Ovary (tissue), 9 donors: Measurements from ENCODE around the gene DENND1B. TPM values are rescaled to one million over a fixed set of nuclear protein-coding genes. Genes with fewer than 3 reads are reported as not detected.

Source experiments
- DNase-seq, 5 donors: peaks; one replicate each; pipeline ENCODE4 v3.0.0-alpha.2; 2019 to 2020
- H3K27ac ChIP-seq, 2 donors: fragments of 200-600 bp; one replicate each; pipeline versions ENCODE4 v1.5.1 to v1.8.0; 2019 to 2022
- H3K27me3 ChIP-seq: fragments of 200-600 bp; one replicate; pipeline ENCODE4 v1.8.0; 2022
- H3K36me3 ChIP-seq: fragments of 200-600 bp; sonication (generic); one replicate; pipeline ENCODE4 v1.5.1; 2019
- H3K4me1 ChIP-seq: one replicate; pipeline ENCODE4 v1.8.1; 2013; ENCODE audit warnings: mild to moderate bottlenecking, moderate library complexity; ENCODE audit not compliant: insufficient read depth
- H3K4me3 ChIP-seq: fragments of 200-600 bp; sonication (generic); one replicate; pipeline ENCODE4 v1.5.1; 2017
- H3K9me3 ChIP-seq, 2 donors: fragments of 200-600 bp in 1 of 2; sonication (generic) in 1 of 2; one replicate each; pipeline versions ENCODE4 v1.5.1 to v1.8.1; 2013 to 2019; ENCODE audit warnings: mild to moderate bottlenecking in 1 of 2, moderate library complexity in 1 of 2
- EP300 ChIP-seq: sonication (generic); formaldehyde crosslinking; IDR thresholded peaks from one replicate; pipeline ENCODE4 v1.6.1; 2017; ENCODE audit warnings: antibody characterized with exemption
- POLR2A ChIP-seq: fragments of 450-650 bp; IDR thresholded peaks from one replicate; pipeline ENCODE4 v1.6.1; 2017; ENCODE audit warnings: antibody characterized with exemption, mild to moderate bottlenecking, moderate library complexity
- WGBS, 3 donors: extraction: QIAGEN DNeasy Blood & Tissue Kit in 1 of 3; methylation state at CpG; one replicate each; pipeline versions ENCODE4 v1.1.5 to v1.1.7; 2013 to 2017; 5-methylcytosine and 5-hydroxymethylcytosine counted together
- intact Hi-C, 4 donors: fragments of 100-400 bp; cut with DNase I; formaldehyde crosslinking; loops; one replicate each; pipeline versions ENCODE4 v1.11.0 to v1.15.1; 2022 to 2023
- polyA plus RNA-seq, 2 donors: library from polyadenylated mRNA; stranded (reverse); fragments of 200-250 nt in 1 of 2; fragments of 350-450 nt in 1 of 2; fragmentation: Illumina TruSeq in 1 of 2; extraction: RNeasy Lipid Tissue Mini Kit (QIAGEN cat#74804) in 1 of 2; gene quantifications; one replicate each; pipeline ENCODE4 v1.2.3, GENCODE V29; 2013 to 2014
- total RNA-seq, 7 donors: library from RNA; depleted of rRNA in 2 of 7; stranded (reverse); fragments of >200 nt in 2 of 7; fragmentation: NEBNext Ultra II Directional in 3 of 7; extraction: Animal tissue kit (Norgen Biotek cat#: 25700) in 3 of 7; gene quantifications; one replicate each; pipeline versions ENCODE4 v1.1.0 to v1.2.4, GENCODE V29; 2016 to 2023
- TF ChIP-seq, protein P1 (sequence below), 3 donors: fragments of 450-650 bp in 2 of 3; fragments of 200-600 bp in 1 of 3; IDR thresholded peaks; one replicate each; pipeline versions ENCODE4 v1.5.1 to v1.8.0; 2016 to 2022; ENCODE audit warnings: antibody characterized with exemption in 3 of 3, mild to moderate bottlenecking in 1 of 3
- donor health status: DM: no; HTN: no; CAD: no; lungs with moderate emphysema.
- donor health status: DM: no; HTN: no; CAD: no.
- donor health status: Bipolar disorder and iron deficiency.
- donor health status: DM: yes; HTN: yes; CAD: no.
- donor health status: DM: no; HTN: no; CAD: no.
- donor health status: DM: yes; HTN: yes; CAD: no.

Gene DENND1B
- total and polyA plus RNA-seq, 9 donors: 2.9 to 20.6 (median 14.1) TPM

DNA sequence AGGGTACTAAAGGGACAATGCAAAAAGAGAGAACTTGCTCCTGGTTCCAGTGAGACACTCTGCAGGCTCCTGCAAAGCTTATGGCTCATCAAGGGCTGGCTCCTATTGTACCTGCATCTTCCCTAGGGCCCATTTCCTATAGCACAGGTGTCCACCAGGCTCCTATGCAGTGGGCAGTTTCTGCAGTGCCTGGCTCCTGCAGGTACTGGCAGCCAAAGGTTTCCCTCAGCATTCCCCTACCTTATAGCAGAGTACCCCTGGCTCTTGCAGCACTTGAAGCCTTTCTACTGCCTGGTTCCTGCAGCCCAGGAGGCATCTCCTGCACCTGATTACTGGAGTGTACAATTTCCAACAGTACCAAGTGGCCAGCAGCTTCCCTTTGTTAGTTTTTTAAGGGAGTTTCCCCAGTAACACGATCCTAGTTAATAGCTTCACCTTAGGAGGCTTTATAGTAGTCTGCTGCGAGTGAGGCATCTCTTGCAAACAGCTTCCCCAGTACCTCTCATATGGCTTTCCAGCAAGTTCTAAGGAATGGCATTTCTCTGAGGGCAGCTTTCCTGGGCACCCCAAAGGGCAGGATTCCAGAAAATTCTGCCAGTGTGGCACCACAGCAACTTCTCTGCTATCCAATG lies 141.7 kb downstream of the DENND1B start:
- 71 to 80% (median 76%) methylated on average over 2 of the region's 2 CpGs for WGBS, 3 donors
- Histone ChIP-seq H3K9me3 (no peaks in the 10 kb centered on the region), H3K27ac (no peak overlapping the region), H3K27me3 (no peaks in the 10 kb centered on the region), H3K36me3 (no peaks in the 10 kb centered on the region), H3K4me3 (no peak overlapping the region), H3K4me1 (peaks cover 2% of the 10 kb centered on the region)
- TF ChIP-seq, protein P1, sequence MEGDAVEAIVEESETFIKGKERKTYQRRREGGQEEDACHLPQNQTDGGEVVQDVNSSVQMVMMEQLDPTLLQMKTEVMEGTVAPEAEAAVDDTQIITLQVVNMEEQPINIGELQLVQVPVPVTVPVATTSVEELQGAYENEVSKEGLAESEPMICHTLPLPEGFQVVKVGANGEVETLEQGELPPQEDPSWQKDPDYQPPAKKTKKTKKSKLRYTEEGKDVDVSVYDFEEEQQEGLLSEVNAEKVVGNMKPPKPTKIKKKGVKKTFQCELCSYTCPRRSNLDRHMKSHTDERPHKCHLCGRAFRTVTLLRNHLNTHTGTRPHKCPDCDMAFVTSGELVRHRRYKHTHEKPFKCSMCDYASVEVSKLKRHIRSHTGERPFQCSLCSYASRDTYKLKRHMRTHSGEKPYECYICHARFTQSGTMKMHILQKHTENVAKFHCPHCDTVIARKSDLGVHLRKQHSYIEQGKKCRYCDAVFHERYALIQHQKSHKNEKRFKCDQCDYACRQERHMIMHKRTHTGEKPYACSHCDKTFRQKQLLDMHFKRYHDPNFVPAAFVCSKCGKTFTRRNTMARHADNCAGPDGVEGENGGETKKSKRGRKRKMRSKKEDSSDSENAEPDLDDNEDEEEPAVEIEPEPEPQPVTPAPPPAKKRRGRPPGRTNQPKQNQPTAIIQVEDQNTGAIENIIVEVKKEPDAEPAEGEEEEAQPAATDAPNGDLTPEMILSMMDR (IDR thresholded peaks at IDR 0.05): no peak
- no peak for TF ChIP-seq EP300
- TF ChIP-seq POLR2A: no peak
- intact Hi-C loops: no loop called here
- DNase-seq: no peak

DNA sequence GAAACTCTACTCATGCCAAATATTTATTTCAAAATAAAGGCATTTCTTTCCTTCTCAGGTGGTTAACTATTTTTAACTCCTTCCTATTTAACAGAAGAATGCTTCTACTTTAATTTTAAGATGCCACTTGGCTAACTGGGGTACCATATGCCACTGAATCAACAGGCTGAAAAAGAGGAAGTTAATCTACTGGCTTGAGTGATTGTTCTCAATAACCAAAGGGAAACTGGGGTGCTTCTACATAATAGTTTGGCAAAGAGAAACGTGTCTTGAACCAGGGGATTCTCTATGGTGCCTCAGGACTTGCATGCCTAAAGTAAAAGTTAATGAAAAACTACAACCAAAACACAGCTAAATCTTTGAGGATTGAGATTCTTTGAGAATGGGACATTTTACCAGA lies 142.6 kb downstream of the DENND1B start:
- intact Hi-C loops: no loop called here
- Histone ChIP-seq H3K4me1 (no peaks in the 10 kb centered on the region), H3K27ac (no peak overlapping the region), H3K27me3 (no peaks in the 10 kb centered on the region), H3K4me3 (no peak overlapping the region), H3K36me3 (no peaks in the 10 kb centered on the region), H3K9me3 (no peaks in the 10 kb centered on the region)
- no peak for DNase-seq
- TF ChIP-seq POLR2A (no peak), EP300 (no peak)
- TF ChIP-seq, protein P1 (IDR thresholded peaks at IDR 0.05): no peak
- 79 to 89% (median 88%) methylated on average over 1 of the region's 1 CpG for WGBS, 3 donors

DNA sequence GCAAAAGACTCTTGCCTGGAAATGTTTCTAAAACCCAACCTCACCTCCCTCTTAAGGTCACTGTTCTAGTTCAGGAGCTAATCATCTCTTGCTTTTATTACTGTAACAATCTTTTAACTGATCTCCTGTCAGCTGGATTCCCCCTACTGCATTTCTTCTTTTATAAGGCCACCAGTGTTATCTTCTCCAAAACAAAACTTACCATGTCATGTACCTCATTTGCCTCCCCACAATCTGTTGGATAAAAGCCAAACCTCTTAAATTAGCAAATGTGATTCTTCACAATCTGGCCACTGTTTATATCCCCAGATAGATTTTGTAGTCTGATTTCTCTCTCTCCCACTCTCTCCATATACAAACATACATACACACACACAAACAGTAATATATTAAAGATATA lies 143.3 kb downstream of the DENND1B start:
- Histone ChIP-seq H3K36me3 (no peaks in the 10 kb centered on the region), H3K4me3 (no peak overlapping the region), H3K9me3 (no peaks in the 10 kb centered on the region), H3K27ac (no peak overlapping the region), H3K27me3 (no peaks in the 10 kb centered on the region), H3K4me1 (no peaks in the 10 kb centered on the region)
- no peak for DNase-seq
- intact Hi-C loops: no loop called here
- TF ChIP-seq POLR2A (no peak), EP300 (no peak)
- TF ChIP-seq, protein P1 (IDR thresholded peaks at IDR 0.05): no peak

DNA sequence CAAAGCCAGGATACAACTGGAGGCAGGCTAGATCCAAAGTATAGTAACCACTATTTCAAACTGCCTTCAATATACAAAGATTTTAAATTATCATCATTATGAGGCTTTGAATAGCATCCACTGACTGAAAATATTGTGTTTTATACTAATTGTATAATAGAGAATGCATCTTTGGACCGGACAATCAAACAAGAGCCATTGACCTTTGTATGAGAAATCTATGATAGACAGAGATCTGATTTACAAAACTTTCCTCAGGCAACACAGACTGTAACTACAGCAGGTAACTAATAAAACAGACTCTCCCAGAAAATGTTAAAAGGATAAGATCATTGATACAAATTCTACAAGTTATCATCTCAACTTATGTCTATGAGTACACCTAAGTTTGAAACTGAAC lies 152.9 kb downstream of the DENND1B start:
- TF ChIP-seq, protein P1 (IDR thresholded peaks at IDR 0.05): no peak
- TF ChIP-seq POLR2A (no peak), EP300 (no peak)
- Histone ChIP-seq H3K27me3 (no peaks in the 10 kb centered on the region), H3K9me3 (no peaks in the 10 kb centered on the region), H3K36me3 (no peaks in the 10 kb centered on the region), H3K27ac (no peak overlapping the region), H3K4me3 (no peak overlapping the region), H3K4me1 (peaks cover 1% of the 10 kb centered on the region)
- WGBS, 3 donors: 97 to 100% (median 98%) methylated on average over 1 of the region's 1 CpG
- intact Hi-C loops: no loop called here
- no peak for DNase-seq
